GM19463 (cell line): ENCODE measurements around the gene ZNF587B.
"Not testable (repeated sequence)": the region's sequence is repeated elsewhere in the genome, so short reads cannot be mapped to it uniquely, and the experiment has no call there.

ENCODE experiments used
- ATAC-seq: cut with Tn5 transposase; IDR thresholded peaks from one replicate; pipeline ENCODE4 v1.9.1; 2021; ENCODE audit warnings: mild to moderate bottlenecking, moderate library complexity; ENCODE audit not compliant: unreplicated experiment

Gene ZNF587B

GRCh38 chr19:57818378-57818777 lies 11.7 kb upstream of the ZNF587B start:
- ATAC-seq: no peak

- peak; percentile 92 for ATAC-seq
These were observed 10.5 kb upstream of the ZNF587B start for GRCh38 chr19:57819475-57820148.

GRCh38 chr19:57820599-57820998 lies 9.5 kb upstream of the ZNF587B start:
- ATAC-seq: no peak

- not testable (repeated sequence) for ATAC-seq
These were observed 9.0 kb upstream of the ZNF587B start for GRCh38 chr19:57821095-57821494.

- ATAC-seq: not testable (repeated sequence)
These were observed 8.6 kb upstream of the ZNF587B start for GRCh38 chr19:57821501-57821900.

GRCh38 chr19:57823155-57823554 lies 6.9 kb upstream of the ZNF587B start:
- ATAC-seq: not testable (repeated sequence)

GRCh38 chr19:57823608-57824007 lies 6.5 kb upstream of the ZNF587B start:
- not testable (repeated sequence) for ATAC-seq

- no peak for ATAC-seq
These were observed 4.6 kb upstream of the ZNF587B start for GRCh38 chr19:57825511-57825910.

GRCh38 chr19:57829316-57829715 lies 783 bp upstream of the ZNF587B start:
- no peak for ATAC-seq

- not testable (repeated sequence) for ATAC-seq
These were observed 6.9 kb downstream of the ZNF587B start for GRCh38 chr19:57836991-57837390.

GRCh38 chr19:57838622-57839191 lies 8.6 kb downstream of the ZNF587B start:
- not testable (repeated sequence) for ATAC-seq

- ATAC-seq: no peak
These were observed 11.1 kb downstream of the ZNF587B start for GRCh38 chr19:57841122-57841763.

- ATAC-seq: not testable (repeated sequence)
These were observed 17.1 kb downstream of the ZNF587B start for GRCh38 chr19:57847164-57847563.

- peak; percentile 6 for ATAC-seq
These were observed 19.1 kb downstream of the ZNF587B start for GRCh38 chr19:57849162-57849665.

GRCh38 chr19:57849666-57850473 lies 19.8 kb downstream of the ZNF587B start, which contains the start of gene ZNF587:
Gene ZNF587 (plus strand): TSS chr19:57849859. CDS start chr19:57850039, 180 bp downstream.
- ATAC-seq: peak; percentile 97

GRCh38 chr19:57850553-57851017 lies 20.5 kb downstream of the ZNF587B start:
- no peak for ATAC-seq

GRCh38 chr19:57851812-57852603 lies 21.9 kb downstream of the ZNF587B start:
- not testable (repeated sequence) for ATAC-seq

GRCh38 chr19:57854117-57854516 lies 24.0 kb downstream of the ZNF587B start:
- ATAC-seq: not testable (repeated sequence)

- ATAC-seq: not testable (repeated sequence)
These were observed 32.3 kb downstream of the ZNF587B start for GRCh38 chr19:57862351-57862750.
